ENCODE results near the gene NTNG1.
A peak's percentile ranks its signal among the peaks of the same experiment; 100 is the strongest.

Gene NTNG1

DNA sequence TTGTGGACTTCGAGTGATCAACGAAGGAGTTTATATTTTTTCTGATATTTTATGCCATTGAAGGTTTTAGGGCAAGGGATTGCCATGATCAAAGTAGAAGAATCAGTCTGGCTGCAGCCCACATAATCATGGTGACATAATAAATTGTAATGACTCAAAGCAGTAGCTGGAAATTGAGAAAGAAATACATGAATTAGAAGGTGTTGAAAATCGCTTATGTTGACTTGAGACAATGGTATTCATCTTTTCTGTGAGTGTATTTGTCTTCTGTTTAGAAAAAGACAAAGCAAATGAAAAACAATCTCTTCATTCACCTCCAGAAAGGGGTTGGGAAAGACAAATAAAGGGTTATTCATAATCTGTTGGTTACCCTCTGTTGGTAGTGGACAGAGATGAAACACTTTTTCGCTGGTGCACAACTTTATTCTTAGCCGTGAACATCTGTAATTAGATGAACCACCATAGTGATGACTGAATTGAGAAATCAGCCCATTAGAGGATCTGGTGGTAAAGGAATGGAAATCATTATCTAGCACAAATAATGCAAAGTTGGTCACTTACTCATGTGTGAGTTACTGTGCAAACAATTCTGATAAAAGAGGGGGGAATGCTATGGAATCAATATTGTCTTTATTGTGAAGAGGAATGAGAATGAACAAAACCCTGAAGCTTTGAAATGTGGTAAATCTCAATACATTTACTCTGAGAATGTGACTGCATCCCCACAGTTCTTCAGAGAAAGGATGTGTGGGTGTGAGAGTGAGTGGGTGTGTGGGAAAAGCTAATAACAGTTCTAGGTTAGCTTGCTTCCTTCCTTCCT lies 121.8 kb downstream of the NTNG1 start:
- peak; percentile 73 to 76 for DNase-seq (ENCODE audit: low read depth in 2 of 2)

DNA sequence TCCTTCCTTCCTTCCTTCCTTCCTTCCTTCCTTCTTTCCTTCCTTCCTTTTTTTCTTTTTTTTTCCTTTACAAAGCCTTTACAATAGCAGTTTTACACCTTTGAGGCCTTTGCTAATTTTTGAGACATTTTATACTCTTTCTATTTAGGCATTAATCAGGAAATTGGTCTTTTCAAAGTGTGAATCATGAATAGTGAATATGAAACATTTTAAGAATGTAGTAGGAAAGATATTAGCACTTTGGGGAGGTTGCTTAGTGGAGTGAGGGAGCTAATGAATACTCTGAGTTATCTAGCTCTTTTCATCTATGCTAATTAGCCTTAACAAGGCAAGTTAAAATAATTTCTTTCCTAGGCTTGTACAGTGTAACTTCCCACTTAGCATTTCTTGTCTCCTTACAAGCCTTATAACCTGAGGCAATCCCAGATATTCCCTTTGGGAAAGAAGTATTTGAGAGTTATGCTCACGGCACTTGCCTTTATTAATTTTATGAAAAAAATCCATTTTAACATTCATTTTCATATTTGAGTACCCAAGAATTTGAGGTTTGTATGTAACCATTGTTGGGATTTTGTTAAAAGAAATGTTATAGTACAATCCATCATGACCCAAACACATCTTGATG lies 122.6 kb downstream of the NTNG1 start:
- no peak for DNase-seq (ENCODE audit: low read depth in 2 of 2)

DNA sequence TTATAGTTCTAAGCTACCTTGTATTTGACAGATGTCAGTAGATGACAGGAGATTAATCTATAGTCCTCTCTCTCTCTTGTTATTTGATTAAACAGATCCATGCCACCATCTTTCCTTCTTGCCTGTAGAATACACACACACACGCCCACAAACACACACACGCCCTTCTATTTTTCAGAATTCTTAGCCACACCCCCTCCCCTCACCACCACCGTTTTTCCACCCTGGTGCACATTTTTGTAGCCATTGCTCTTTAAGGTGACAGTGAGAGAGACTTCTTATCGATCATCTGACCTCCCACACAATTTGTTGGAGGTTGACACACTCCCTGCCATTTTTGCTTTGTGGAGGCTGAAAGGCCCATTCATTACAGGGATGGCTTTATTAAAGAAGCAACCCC lies 123.2 kb downstream of the NTNG1 start:
- no peak for DNase-seq (ENCODE audit: low read depth in 2 of 2)

DNA sequence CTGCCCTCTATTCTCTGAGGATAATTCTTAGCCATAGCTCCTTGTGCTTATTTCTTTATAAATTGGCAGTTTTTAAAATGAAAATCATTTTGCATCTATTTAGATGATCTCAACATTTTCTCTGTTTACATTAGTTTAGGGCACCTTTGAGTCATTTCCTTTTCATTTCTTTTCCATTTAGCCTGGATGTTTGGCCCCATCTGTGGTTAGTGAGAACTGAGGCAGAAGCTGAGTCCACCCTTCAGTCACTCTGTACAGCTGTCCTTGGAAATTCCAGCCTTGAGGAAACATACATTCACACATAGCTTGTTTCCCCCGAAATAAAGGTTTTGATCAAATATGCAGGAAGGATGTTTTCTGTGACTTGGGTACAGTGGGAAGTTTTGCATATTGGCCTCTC lies 123.7 kb downstream of the NTNG1 start:
- no peak for DNase-seq (ENCODE audit: low read depth in 2 of 2)

DNA sequence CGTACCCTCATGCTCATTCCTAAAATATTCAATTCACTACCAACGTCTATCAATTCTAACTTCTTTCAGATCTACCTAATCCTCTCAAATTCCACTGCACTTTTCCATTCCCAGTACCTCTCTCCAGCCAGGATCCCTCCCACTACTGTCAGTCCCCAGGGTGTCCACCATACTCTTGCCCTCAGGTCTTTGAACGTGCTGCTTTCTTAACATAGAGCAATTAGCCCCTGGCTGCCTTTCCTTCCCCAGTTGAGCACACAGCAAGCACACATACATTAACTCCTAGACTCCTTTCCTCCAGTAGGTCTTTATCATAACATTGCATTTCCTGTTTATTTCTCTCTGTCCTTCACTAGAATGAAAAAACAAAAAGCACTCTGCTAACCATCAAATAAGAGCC lies 126.7 kb downstream of the NTNG1 start:
- DNase-seq (ENCODE audit: low read depth in 2 of 2): no peak

DNA sequence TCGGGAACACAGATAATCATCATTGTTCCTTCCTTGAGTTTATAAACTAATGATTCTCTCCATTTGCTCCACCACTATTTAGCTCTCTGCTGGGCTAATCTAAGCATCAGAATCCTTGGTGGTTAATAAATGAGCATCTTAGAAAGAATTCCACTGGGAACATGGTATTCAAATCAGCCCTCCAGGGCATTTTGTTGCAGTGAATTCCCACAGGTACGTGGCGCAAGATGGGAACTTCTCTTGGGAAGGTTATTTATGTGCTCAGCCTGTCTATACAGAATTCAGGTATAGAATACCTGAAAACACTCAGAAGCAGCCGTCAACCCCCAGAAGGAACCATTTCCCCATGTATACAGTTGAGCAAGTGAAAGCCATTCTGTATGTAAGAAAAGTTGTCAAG lies 131.5 kb downstream of the NTNG1 start:
- no peak for DNase-seq (ENCODE audit: low read depth in 2 of 2)

DNA sequence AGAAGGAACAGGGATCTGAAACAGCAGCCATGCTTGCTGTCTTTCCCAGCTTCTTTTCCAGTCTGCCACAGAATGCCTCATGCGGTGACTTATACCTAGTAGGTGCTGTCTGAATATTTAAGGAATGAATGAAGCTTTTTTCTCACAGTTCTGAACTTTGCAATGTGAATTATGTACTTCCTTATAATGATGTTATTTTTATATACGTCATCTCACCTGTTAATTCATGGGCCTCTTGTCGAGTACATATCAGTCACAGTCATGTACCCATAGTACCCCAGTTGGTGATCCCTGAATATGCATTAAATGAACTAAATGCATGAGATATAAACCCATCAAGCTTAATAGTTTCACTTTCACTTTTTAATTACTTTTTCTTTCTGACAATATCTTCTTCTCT lies 132.7 kb downstream of the NTNG1 start:
- DNase-seq (ENCODE audit: low read depth in 2 of 2): no peak

DNA sequence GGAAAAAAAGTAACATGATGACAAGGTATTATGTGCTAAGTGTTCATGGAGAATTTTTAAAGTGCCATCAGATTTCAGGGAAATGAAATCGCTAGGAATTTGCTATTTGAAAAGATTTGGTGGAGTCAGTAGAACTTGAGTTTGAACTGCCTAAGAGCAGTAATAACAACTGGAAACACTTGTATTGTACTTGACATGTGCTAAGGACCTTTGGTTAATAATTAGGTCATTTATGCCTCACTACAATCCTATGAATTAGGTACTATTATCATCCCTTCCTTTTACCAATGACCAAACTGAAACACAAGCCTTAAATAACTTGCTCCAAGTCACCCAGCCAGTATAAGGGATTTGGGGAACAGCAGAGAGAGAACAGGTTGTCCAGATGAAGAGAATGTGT lies 133.4 kb downstream of the NTNG1 start:
- DNase-seq (ENCODE audit: low read depth in 2 of 2): no peak

DNA sequence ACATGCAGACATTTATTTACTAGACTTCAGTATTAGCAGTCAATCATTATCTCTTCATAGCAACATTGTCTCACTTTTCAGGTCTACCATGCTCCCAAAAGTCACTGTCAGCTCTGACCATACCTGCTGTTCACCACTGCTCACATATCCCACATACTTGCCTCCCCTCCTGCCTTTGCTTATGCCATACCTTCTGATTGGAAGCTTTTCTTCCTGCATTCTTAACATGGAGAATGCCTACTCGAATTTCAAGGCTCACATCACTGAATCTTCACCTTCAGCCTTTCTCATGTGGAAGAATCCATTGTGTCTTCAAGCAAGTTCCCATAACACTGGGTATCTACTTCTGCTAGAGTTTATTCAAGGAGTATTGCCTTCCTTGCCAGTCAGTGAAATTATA lies 135.4 kb downstream of the NTNG1 start:
- DNase-seq (ENCODE audit: low read depth in 2 of 2): no peak

DNA sequence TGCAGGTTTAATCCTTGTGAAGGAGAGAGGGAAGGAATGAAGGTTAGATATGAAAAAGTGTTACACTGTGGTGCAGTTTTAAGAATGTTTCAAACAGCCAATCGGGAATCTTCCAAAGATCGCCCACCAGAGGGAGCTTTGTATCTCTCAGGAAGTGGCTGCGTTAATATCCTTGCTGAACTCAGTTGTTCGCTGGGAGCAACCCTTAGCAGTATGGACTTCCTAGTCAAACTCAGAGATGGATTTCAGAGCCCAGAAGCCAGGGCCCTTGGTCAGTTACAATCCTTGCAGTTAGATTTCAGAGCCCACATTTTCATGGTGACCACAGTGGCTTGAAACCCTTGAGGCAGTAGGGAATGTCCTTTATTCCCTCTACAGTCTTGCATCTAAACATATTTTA lies 136.2 kb downstream of the NTNG1 start:
- peak in 1 of 2 experiments; percentile 21 for DNase-seq (ENCODE audit: low read depth in 2 of 2)

DNA sequence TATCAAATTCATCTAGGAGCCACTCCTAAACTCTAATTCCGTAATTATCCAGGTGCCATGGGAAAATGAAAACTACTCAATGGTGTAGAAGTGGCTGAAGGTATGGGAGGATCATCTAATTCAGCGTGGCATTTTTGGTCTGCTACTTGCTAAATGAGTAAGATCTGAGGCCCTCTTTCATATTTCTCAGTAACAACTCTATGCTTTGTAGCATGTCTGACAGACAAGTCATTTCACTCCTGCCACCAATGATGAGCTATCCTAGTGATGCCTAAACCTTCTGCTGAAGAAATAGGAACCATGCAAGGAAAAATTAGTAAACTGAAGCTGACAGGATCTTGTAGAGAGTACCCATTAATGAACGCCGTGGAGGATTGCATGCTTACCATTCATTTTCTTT lies 145.3 kb downstream of the NTNG1 start:
- DNase-seq (ENCODE audit: low read depth in 2 of 2): no peak

DNA sequence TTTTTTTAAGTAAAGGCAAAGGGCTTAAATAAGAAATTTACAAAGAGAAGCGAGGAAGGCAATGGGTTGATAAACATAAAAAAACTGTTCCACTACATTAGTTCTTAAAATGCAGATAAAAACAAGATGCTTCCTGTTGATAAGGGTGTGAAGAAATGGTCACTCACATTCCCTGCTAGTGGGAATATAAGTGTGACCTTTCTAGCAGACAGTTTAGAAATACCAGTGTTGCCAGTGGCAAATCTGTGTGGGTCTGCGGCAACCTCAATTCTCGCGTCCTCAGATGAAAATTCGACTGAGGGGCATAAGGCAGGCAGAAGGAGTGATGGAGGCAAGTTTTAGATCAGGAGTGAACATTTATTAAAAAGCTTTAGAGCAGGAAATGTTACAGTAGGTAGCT lies 151.1 kb downstream of the NTNG1 start:
- DNase-seq (ENCODE audit: low read depth in 2 of 2): no peak

DNA sequence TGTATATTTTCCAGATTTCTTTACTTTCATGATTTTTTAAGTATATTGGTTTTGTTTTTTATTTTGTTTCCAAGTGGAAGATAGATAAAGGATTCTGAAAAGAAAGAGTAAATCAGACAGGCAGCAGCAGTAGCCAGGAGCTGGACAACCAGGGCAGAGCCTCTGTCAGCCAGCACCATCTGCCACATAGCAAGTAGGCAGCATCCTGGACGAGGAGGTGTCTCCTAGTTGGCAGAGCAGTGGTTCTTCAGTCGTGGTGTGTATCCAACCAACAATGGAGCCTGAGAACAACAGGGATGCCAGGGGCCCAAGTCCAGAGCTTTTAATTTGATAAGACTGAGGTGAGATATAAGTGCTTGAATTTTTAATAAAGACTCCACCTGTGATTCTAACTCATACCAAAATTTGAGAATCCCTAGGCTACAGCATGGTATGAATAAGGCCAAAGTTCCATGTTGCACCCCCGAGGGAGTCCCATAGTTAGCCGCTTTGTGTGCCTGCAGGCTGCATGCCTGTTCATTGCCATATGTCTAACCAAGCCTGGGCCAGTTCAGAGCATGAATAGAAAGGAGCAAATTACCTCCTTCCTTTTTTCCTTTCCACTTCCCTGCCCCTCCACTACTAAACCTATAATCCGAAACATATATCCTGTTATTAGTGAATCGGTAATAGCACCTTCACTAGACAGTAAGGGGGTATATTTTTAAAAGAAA lies 153.2 kb downstream of the NTNG1 start:
- no peak for DNase-seq (ENCODE audit: low read depth in 2 of 2)

DNA sequence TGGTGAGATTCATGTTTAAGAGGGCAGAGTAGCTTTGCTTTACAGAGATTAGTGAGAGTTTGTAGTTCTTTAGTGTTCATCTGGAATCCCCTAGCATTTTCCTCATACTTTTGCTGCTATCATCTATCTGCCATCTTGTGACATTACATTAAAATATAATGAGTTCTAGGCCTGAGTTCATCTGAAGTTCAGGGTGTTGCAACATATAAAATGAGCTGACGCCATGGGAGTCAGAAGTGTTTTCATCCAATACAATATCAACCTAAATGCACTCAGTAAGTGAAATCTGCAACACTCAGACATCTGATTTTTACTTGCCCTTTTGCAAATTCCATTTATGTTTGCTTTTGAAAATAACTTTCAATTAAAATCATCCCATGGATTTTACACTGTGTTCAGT lies 153.8 kb downstream of the NTNG1 start:
- peak; percentile 22 to 38 for DNase-seq (ENCODE audit: low read depth in 2 of 2)

DNA sequence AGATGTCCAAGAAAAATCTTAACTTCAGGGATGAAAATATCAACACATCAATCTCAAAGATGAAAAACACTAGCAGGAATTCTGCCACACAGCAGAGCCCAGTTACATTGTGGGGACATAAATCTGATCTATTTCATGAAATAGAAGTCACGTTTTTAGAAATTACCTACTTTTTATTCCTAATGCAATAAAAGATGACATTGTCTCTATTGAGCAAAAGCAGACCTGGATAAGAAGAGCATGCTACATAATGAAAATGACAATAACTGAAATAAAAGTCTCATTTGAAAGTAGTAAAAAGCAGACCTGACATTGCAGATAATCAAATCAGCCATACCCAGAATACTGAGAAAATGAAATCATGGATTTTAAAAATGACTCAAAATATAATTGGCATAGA lies 156.8 kb downstream of the NTNG1 start:
- DNase-seq (ENCODE audit: low read depth in 2 of 2): no peak

DNA sequence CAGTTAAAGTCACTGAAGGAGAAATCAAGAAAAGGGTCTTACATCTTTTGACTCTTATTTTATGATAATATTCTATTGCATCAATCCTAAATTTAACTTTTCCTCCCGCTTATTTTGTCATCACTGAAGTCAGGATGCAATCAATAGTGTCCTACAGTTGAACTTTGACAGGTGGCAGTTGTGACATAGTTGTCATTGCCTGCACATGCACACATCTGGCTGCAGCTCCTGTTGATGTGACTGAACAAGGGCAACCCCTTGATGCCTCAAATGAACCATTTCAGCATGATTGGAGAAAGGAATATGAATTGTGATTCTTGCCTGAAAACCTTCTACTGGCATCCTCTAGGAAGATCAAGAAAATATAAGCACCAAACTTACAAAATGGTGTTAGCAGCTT lies 157.7 kb downstream of the NTNG1 start:
- no peak for DNase-seq (ENCODE audit: low read depth in 2 of 2)

DNA sequence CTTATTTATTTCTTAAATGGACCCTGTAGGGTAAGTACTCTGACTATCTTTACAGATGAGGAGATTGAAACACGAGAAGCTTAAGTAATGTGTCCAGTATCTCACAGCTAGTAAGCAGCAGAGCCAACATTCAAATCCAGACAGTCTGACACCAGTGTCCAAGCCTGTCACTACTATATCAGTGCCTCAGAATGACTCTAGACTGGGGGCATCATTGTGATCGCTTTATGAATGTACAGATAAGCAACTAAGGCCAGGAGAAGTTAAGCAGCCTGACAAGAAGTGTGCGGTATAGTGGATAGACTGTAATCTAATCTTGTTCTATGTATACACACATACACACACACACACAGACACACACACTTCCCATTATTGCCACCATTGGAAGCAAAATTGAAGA lies 158.7 kb downstream of the NTNG1 start:
- no peak for DNase-seq (ENCODE audit: low read depth in 2 of 2)

DNA sequence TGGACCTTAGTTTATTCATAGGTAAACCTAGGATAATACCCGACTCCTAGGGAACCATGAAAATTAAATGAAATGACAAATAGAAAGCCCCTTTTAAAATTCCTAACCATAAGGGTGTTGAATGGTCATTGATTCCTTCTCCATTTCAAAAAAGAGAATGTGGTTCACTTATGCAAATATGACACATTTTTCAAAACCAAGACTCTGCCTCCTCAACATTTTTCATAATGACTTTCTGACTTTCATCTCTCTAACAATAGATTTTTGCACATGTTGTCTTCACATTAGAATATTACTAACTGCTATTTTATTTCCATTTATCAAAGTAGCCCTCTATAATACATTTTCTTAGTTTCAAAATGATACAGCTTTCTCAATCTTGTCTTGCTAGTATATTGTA lies 169.1 kb downstream of the NTNG1 start:
- DNase-seq (ENCODE audit: low read depth in 2 of 2): no peak

DNA sequence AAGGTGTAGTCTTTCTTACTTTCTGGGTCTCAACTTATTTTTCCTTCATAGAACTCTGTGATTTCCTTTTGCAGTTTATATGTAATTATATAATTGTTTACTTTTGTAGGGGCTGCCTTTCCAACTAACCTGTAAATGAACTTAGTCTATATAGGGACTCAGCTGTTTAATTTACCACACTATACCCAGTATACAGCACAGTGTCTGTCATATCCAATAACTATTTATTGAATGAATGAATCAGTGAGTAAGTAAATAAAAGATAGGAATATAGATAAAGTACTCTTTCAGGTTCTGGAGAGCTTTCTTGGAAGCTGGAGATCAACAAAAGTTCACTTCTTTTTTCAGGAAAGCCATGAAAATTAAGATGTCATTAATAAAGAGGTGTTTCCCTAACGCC lies 174.8 kb downstream of the NTNG1 start:
- DNase-seq (ENCODE audit: low read depth in 2 of 2): no peak

DNA sequence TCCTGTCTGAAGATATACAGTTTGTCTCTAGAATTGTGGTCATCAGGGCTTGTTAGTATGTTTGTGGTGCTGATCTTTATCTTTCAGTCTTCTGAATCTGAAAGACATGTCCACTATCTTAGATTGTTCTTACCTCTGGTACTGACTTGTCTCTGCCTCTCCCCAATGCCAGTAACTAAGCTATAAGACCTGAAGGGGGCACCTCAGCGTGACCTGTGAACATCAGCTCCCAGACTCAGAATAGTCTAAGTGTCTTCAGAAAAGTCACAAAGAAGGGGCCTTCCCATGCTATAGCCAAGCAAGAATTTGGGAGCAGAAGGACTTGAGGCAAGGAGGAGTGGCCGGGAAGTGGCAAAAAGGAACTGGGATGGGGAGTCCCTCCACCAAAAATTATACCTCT lies 178.1 kb downstream of the NTNG1 start:
- no peak for DNase-seq (ENCODE audit: low read depth in 2 of 2)

DNA sequence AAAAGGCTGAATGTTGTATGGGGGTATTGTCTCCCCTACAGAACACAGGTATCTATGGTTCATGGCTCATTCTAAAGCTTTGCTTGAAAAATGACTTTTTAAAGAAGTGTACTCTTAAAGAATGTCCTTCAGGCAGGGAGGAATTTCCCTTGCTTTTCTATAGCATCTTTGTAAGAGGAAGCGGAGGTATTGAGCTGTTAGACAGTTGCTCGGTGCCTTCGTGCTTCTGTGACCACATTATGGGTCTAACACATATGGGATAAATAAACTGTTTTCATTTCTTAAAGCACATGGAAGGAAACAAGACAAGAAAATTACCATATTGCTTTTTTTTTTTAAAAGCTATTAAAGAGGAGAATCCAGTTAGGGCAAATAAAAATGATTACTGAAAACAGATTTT lies 182.9 kb downstream of the NTNG1 start:
- peak in 1 of 2 experiments; percentile 28 for DNase-seq (ENCODE audit: low read depth in 2 of 2)

DNA sequence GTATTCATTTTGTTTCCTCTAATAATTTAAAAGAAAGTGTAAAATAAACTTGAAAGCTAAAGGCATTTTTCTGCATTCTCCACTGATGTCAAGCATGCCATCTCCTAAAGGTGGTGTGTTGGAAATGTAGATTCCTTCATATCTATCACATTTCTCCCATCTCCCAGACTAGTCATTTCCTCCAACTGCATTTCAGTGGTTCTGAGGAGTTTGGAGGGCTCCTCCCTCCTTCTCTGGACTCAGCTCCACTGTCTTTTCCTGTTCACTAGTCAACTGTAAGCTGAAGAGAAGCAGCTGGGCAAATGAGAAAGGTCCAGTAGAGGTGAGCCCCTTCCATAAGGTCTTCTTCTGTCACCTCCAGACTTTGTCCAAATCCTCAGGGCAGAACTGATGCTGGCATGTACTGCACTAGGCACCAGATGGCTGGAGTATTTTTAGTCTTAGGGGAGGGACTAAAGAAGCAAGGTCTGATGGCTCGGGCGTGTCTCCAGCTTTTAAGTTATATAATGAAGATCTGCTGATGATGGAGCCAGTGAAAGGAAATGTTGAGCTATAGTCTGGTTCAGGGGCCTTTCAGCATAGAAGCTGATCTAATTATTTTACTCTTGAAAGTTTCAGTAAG lies 186.1 kb downstream of the NTNG1 start:
- DNase-seq (ENCODE audit: low read depth in 2 of 2): no peak

DNA sequence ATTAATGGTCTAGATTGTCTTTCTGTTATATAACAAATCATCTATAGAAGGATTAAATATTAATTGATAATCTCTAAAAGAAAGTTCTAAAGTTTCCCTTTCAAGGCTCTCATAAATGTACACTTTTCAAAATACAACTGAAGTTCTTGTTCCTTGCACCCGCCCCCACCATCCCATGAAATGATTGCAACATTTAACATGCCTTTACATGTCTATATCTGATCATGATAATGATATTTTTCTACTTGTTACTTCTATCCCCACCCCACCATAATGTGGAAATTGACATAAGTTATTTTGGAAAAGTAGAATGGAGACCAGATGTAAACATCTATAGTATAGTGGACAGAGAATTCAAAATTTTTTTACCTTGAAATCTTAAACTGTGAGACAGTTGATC lies 186.6 kb downstream of the NTNG1 start:
- DNase-seq (ENCODE audit: low read depth in 2 of 2): no peak

All from fibroblast of skin of left biceps (primary cell).